ENCODE results near the gene DIAPH3. TPM values are rescaled to one million over a fixed set of nuclear protein-coding genes. Genes with fewer than 3 reads are reported as not detected.

DIAPH3 gene
- total RNA-seq, 1 experiment from 2014 or later = 62.3 TPM

DNA sequence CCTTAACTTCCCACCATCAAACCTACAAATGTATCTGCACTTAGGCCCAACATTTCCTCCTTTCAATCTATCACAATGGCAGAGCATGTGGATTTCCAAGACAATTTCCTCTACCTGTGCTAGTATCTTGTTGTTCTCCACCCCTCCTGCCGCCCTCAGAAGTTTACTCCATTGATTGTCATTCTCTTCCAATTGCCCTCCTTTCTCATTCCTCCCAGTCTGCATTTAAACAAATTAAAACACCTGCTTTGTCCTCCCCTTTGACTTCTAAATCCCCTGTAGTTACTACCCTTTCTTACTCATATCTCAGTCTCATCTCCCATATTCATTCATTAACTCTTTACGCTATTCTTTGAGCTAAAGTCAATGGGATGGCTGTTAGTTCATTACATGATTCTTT is 370.6 kb downstream of the DIAPH3 start:
- Histone ChIP-seq H3K36me3 (ENCODE audit: insufficient read depth, low read length, poor library complexity, severe bottlenecking) (no peaks in the 10 kb centered on the region), H3K4me1 (ENCODE audit: insufficient read depth, low read length, poor library complexity, severe bottlenecking) (peaks cover 13% of the 10 kb centered on the region), H3K27me3 (replicated peaks; ENCODE audit: insufficient read depth, low read depth, low read length, poor library complexity) (no peaks in the 10 kb centered on the region), H3K9me3 (ENCODE audit: low read depth, low read length, poor library complexity, severe bottlenecking) (no peaks in the 10 kb centered on the region), H3K4me3 (ENCODE audit: low read depth, low read length, poor library complexity, severe bottlenecking) (no peak overlapping the region), H3K27ac (ENCODE audit: low read depth, low read length, poor library complexity, severe bottlenecking) (no peak overlapping the region)
- TF ChIP-seq, protein P1, sequence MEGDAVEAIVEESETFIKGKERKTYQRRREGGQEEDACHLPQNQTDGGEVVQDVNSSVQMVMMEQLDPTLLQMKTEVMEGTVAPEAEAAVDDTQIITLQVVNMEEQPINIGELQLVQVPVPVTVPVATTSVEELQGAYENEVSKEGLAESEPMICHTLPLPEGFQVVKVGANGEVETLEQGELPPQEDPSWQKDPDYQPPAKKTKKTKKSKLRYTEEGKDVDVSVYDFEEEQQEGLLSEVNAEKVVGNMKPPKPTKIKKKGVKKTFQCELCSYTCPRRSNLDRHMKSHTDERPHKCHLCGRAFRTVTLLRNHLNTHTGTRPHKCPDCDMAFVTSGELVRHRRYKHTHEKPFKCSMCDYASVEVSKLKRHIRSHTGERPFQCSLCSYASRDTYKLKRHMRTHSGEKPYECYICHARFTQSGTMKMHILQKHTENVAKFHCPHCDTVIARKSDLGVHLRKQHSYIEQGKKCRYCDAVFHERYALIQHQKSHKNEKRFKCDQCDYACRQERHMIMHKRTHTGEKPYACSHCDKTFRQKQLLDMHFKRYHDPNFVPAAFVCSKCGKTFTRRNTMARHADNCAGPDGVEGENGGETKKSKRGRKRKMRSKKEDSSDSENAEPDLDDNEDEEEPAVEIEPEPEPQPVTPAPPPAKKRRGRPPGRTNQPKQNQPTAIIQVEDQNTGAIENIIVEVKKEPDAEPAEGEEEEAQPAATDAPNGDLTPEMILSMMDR (conservative IDR thresholded peaks at IDR 0.05; ENCODE audit: low read depth, low read length) = no peak
- TF ChIP-seq EZH2 (IDR thresholded peaks at IDR 0.05; ENCODE audit: borderline replicate concordance, low read depth, low read length, poor library complexity, severe bottlenecking) = no peak
- ChIA-PET CTCF (no interaction called here), POLR2A (ENCODE audit: low non-redundant PET) (no interaction called here)
- DNase-seq (ENCODE audit: low spot score) = no peak
- BruUV-seq (replicated peaks) = no TSS peak
- intact Hi-C loops (cut with micrococcal nuclease; ENCODE audit: unreplicated experiment) = no loop called here

DNA sequence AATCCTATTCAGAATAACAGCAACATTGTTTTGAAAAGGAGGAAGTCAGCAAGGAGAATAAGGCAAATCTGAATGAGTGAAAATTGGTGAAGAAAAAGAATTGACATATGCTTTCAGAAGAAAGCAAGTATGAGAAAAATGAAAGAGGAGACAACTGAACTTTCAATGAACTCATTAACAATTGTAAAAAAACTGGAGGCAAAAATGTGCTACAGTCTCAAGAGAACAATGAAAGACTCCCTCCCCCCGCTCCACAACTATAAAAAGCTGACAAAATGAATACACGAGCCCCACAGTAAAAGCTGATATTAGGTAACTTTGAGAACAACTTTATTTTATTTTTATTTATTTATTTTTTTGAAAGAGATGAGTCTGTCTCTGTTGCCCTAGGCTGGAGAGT is 373.1 kb downstream of the DIAPH3 start:
- POLR2A ChIA-PET (ENCODE audit: low non-redundant PET) = no interaction called here
- CTCF ChIA-PET = no interaction called here
- Histone ChIP-seq H3K36me3 (ENCODE audit: insufficient read depth, low read length, poor library complexity, severe bottlenecking) (no peaks in the 10 kb centered on the region), H3K4me1 (ENCODE audit: insufficient read depth, low read length, poor library complexity, severe bottlenecking) (peaks cover 10% of the 10 kb centered on the region), H3K4me3 (ENCODE audit: low read depth, low read length, poor library complexity, severe bottlenecking) (no peak overlapping the region), H3K9me3 (ENCODE audit: low read depth, low read length, poor library complexity, severe bottlenecking) (no peaks in the 10 kb centered on the region), H3K27ac (ENCODE audit: low read depth, low read length, poor library complexity, severe bottlenecking) (no peak overlapping the region), H3K27me3 (replicated peaks; ENCODE audit: insufficient read depth, low read depth, low read length, poor library complexity) (no peaks in the 10 kb centered on the region)
- intact Hi-C loops (cut with micrococcal nuclease; ENCODE audit: unreplicated experiment) = no loop called here
- DNase-seq (ENCODE audit: low spot score) = peak; percentile 38
- no TSS peak for BruUV-seq (replicated peaks)
- TF ChIP-seq, protein P1 (conservative IDR thresholded peaks at IDR 0.05; ENCODE audit: low read depth, low read length) = no peak
- TF ChIP-seq EZH2 (IDR thresholded peaks at IDR 0.05; ENCODE audit: borderline replicate concordance, low read depth, low read length, poor library complexity, severe bottlenecking) = no peak

DNA sequence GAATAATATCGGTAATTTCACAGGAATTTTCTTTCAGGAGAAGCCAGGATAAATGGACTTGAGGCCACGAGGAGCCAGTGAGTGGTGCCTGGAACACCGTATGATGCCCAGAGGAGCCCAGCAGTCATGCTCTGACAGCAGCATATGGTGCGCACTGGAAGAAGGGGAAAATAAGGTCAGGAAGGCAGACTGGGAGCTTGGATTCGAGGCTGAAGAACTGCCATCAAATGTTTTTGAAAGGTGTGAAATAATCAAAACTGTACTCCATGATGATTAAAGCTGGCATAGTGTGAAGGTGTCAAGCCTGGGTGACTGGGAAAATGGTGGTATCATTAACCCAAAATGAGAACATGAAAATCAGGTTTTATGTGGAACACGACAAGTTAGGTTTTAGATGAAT is 374.2 kb downstream of the DIAPH3 start:
- POLR2A ChIA-PET (ENCODE audit: low non-redundant PET) = no interaction called here
- intact Hi-C loops (cut with micrococcal nuclease; ENCODE audit: unreplicated experiment) = no loop called here
- no peaks in the 10 kb centered on the region for H3K36me3 ChIP-seq (ENCODE audit: insufficient read depth, low read length, poor library complexity, severe bottlenecking)
- H3K4me3 ChIP-seq (ENCODE audit: low read depth, low read length, poor library complexity, severe bottlenecking) = no peak overlapping the region
- BruUV-seq (replicated peaks) = no TSS peak
- H3K27ac ChIP-seq (ENCODE audit: low read depth, low read length, poor library complexity, severe bottlenecking) = no peak overlapping the region
- CTCF ChIA-PET = no interaction called here
- no peak for DNase-seq (ENCODE audit: low spot score)
- peaks cover 10% of the 10 kb centered on the region for H3K4me1 ChIP-seq (ENCODE audit: insufficient read depth, low read length, poor library complexity, severe bottlenecking)
- no peaks in the 10 kb centered on the region for H3K9me3 ChIP-seq (ENCODE audit: low read depth, low read length, poor library complexity, severe bottlenecking)
- no peaks in the 10 kb centered on the region for H3K27me3 ChIP-seq (replicated peaks; ENCODE audit: insufficient read depth, low read depth, low read length, poor library complexity)
- TF ChIP-seq EZH2 (IDR thresholded peaks at IDR 0.05; ENCODE audit: borderline replicate concordance, low read depth, low read length, poor library complexity, severe bottlenecking) = no peak
- TF ChIP-seq, protein P1 (conservative IDR thresholded peaks at IDR 0.05; ENCODE audit: low read depth, low read length) = no peak

Measured in A673 (cell line).